MM.1S (cell line): Measurements from ENCODE around the gene CDYL2.

Experiments used
- CTCF ChIP-seq: fragments of 300-600 bp; sonication (generic); IDR thresholded peaks from 2 replicates; pipeline ENCODE4 v1.5.1; 2016; ENCODE audit warnings: antibody characterized with exemption, low read length, mixed read lengths
- EZH2 ChIP-seq: fragments of 300-600 bp; sonication (generic); optimal IDR thresholded peaks from 2 replicates; pipeline ENCODE3; 2017; ENCODE audit warnings: low read depth, mild to moderate bottlenecking, antibody characterized with exemption, low read length, mixed read lengths

- TF ChIP-seq CTCF (no peak), EZH2 (no peak)
These were observed 1.5 kb downstream of the CDYL2 start for GRCh38 chr16:80802902-80803301.
